Psoas muscle (tissue), 8 donors: ENCODE data around the gene KLK13. TPM values are rescaled to one million over a fixed set of nuclear protein-coding genes. Genes with fewer than 3 reads are reported as not detected.

ENCODE experiments used
- ATAC-seq, 4 donors: fragments of 200-7000 bp; cut with Tn5 transposase; one replicate each; pipeline ENCODE4 v1.9.1; 2020; ENCODE audit warnings: moderate library complexity in 3 of 4, mild to moderate bottlenecking in 2 of 4
- DNase-seq, 2 donors: peaks; one replicate each; pipeline ENCODE4 v3.0.0-alpha.2; 2020
- H3K27ac ChIP-seq: fragments of 200-600 bp; one replicate; pipeline ENCODE4 v1.8.0; 2022
- H3K27me3 ChIP-seq, 3 donors: fragments of 200-600 bp in 1 of 3; one replicate each; pipeline versions ENCODE4 v1.6.1 to v1.8.0; 2013 to 2022; ENCODE audit warnings: low read length in 2 of 3, mild to moderate bottlenecking in 2 of 3, moderate library complexity in 1 of 3; ENCODE audit not compliant: insufficient read depth in 3 of 3
- H3K36me3 ChIP-seq, 2 donors: fragments of 200-600 bp in 1 of 2; one replicate each; pipeline versions ENCODE4 v1.6.1 to v1.8.0; 2013 to 2022; ENCODE audit warnings: low read depth in 1 of 2, mild to moderate bottlenecking in 1 of 2, moderate library complexity in 1 of 2; ENCODE audit not compliant: insufficient read depth in 1 of 2
- H3K4me1 ChIP-seq: fragments of 200-600 bp; one replicate; pipeline ENCODE4 v1.8.0; 2022
- H3K4me3 ChIP-seq: fragments of 200-600 bp; one replicate; pipeline ENCODE4 v1.8.0; 2022; ENCODE audit warnings: mild to moderate bottlenecking
- H3K9me3 ChIP-seq: fragments of 200-600 bp; one replicate; pipeline ENCODE4 v1.8.0; 2022
- CTCF ChIP-seq: fragments of 200-600 bp; IDR thresholded peaks from one replicate; pipeline ENCODE4 v1.8.0; 2022; ENCODE audit warnings: antibody characterized with exemption
- WGBS, 3 donors: extraction: QIAGEN DNeasy Blood & Tissue Kit; methylation state at CpG; one replicate each; pipeline versions ENCODE4 v1.1.6 to v1.1.7; 2013; 5-methylcytosine and 5-hydroxymethylcytosine counted together
- intact Hi-C, 2 donors: fragments of 100-400 bp; cut with DNase I; formaldehyde crosslinking; loops; one replicate each; pipeline versions ENCODE4 v1.11.0 to v1.14.2; 2022
- polyA plus RNA-seq, 3 donors: library from polyadenylated mRNA; stranded (reverse); fragments of 200-250 nt; gene quantifications; one replicate each; pipeline ENCODE4 v1.2.3, GENCODE V29; 2013
- total RNA-seq, 4 donors: library from RNA; stranded (reverse); fragmentation: NEBNext Ultra II Directional in 2 of 4; extraction: Animal tissue kit (Norgen Biotek cat#: 25700) in 2 of 4; gene quantifications; one replicate each; pipeline versions ENCODE4 v1.2.1 to v1.2.4, GENCODE V29; 2021 to 2023
- donor health status: healthy with polysubstance abuse.
- donor health status: DM: no; HTN: no; CAD: no; lungs with moderate emphysema.
- donor health status: Bipolar disorder and iron deficiency.
- donor health status: healthy.
- donor health status: DM: yes; HTN: yes; CAD: no.
- donor health status: DM: no; HTN: no; CAD: no.
- donor health status: DM: no; HTN: no; CAD: no.
- donor health status: DM: yes; HTN: yes; CAD: no.

Gene KLK13
- total and polyA plus RNA-seq, 7 donors, result 0.18 TPM; not detected in 6

- ATAC-seq (no peak), DNase-seq (peak in 1 of 2 donors; percentile 37)
- H3K27me3 ChIP-seq, result no peaks in the 10 kb centered on the region
- H3K36me3 ChIP-seq, result peaks cover 3 to 29% of the 10 kb centered on the region in 2 donors
- WGBS, 3 donors, result 66 to 75% (median 74%) methylated on average over 72 to 78 of the region's 78 CpGs
- no peak for TF ChIP-seq CTCF
- H3K4me3 ChIP-seq, result no peak overlapping the region
- intact Hi-C loops, result loop anchor here in 1 of 2 donors (5.0 kb wide), 1 partner anchor 76 kb away; no protein-coding TSS in a partner anchor
- H3K27ac ChIP-seq, result no peak overlapping the region
- H3K9me3 ChIP-seq, result no peaks in the 10 kb centered on the region
- peaks cover 4% of the 10 kb centered on the region for H3K4me1 ChIP-seq
Measured at GRCh38 chr19:51098365-51099046, 33.6 kb upstream of the KLK13 start.

GRCh38 chr19:51097796-51098195, 32.9 kb upstream of the KLK13 start:
- H3K27me3 ChIP-seq, result no peaks in the 10 kb centered on the region
- 81 to 84% (median 84%) methylated on average over 20 of the region's 20 CpGs for WGBS, 3 donors
- H3K9me3 ChIP-seq, result no peaks in the 10 kb centered on the region
- intact Hi-C loops, result loop anchor here in 1 of 2 donors (5.0 kb wide), 1 partner anchor 75 kb away; no protein-coding TSS in a partner anchor
- H3K4me3 ChIP-seq, result no peak overlapping the region
- peaks cover 2 to 24% of the 10 kb centered on the region in 2 donors for H3K36me3 ChIP-seq
- H3K4me1 ChIP-seq, result peaks cover 4% of the 10 kb centered on the region
- DNase-seq (no peak), ATAC-seq (no peak)
- no peak for TF ChIP-seq CTCF
- H3K27ac ChIP-seq, result no peak overlapping the region

- peaks cover 0 to 18% of the 10 kb centered on the region in 2 donors for H3K36me3 ChIP-seq
- intact Hi-C loops, result loop anchor here in 1 of 2 donors (5.0 kb wide), 1 partner anchor 75 kb away; no protein-coding TSS in a partner anchor
- DNase-seq, result peak; percentile 47 to 74
- TF ChIP-seq CTCF, result peak; percentile 50
- H3K4me3 ChIP-seq, result no peak overlapping the region
- H3K27ac ChIP-seq, result no peak overlapping the region
- 8 to 17% (median 15%) methylated on average over 5 to 8 of the region's 8 CpGs for WGBS, 3 donors
- peak; percentile 41 to 63 (median 54) for ATAC-seq
- no peaks in the 10 kb centered on the region for H3K9me3 ChIP-seq
- no peaks in the 10 kb centered on the region for H3K27me3 ChIP-seq
- H3K4me1 ChIP-seq, result peaks cover 4% of the 10 kb centered on the region
Measured at GRCh38 chr19:51097166-51097738, 32.4 kb upstream of the KLK13 start.

- ATAC-seq, result no peak
- no peak for DNase-seq
- H3K36me3 ChIP-seq, result peaks cover 0 to 12% of the 10 kb centered on the region in 2 donors
- WGBS, 3 donors, result 70 to 80% (median 75%) methylated on average over 6 of the region's 6 CpGs
- no peaks in the 10 kb centered on the region for H3K9me3 ChIP-seq
- H3K27ac ChIP-seq, result no peak overlapping the region
- H3K4me1 ChIP-seq, result peaks cover 4% of the 10 kb centered on the region
- H3K4me3 ChIP-seq, result no peak overlapping the region
- intact Hi-C loops, result loop anchor here in 1 of 2 donors (5.0 kb wide), 1 partner anchor 74 kb away; no protein-coding TSS in a partner anchor
- no peak for TF ChIP-seq CTCF
- no peaks in the 10 kb centered on the region for H3K27me3 ChIP-seq
Measured at GRCh38 chr19:51096473-51097165, 31.7 kb upstream of the KLK13 start.
